ENCODE measurements around the gene NRXN3.

The NRXN3 gene

DNA sequence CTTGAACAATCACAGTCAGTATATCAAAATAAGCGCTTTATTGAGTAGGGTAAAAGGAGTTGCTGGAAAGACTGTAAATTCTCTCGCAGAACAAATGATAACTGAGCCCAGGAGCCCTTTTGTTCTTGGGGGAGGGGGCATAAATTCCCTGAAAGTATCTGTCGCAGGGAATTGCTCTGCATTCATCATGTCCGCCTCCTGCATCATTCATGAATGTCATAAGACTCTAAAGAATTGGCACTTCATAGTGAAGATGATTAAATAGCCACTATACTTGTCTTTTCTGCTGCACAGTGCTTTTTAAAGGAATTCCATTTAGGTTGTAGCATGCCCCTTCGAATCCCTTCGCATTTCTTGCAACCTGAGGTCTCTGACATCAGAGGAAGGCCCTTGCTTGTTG, 1278.8 kb downstream of the NRXN3 start:
- DNase-seq (ENCODE audit: low spot score in 2 of 2): no peak
- Histone ChIP-seq H3K36me3 (replicated peaks) (no peaks in the 10 kb centered on the region), H3K27me3 (ENCODE audit: low read depth) (no peaks in the 10 kb centered on the region), H3K4me1 (no peaks in the 10 kb centered on the region), H3K9me3 (no peaks in the 10 kb centered on the region), H3K4me3 (no peak overlapping the region)
- in situ Hi-C loops (cut with MboI; ENCODE audit: low sequenced_read_pairs): no loop called here

DNA sequence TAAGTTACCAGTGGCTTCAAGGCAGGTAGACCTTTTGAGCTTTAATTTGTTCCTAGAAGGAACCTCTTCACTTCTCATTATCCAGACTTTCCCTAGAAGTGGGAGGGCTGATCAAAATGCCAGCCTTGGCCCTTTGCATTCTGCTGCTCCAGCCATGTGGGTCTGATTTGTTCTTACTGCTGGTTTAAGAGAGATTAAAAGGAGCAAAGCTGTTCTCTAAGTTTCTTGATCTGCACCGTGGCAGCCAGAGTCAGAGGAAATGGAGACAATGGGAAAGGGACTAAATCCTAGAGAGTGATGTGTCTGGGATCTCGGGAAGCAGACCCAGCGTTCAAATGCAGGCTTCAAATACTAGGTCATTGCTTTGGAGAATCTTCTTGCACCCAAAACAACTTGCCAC, 1281.4 kb downstream of the NRXN3 start:
- in situ Hi-C loops (cut with MboI; ENCODE audit: low sequenced_read_pairs): no loop called here
- Histone ChIP-seq H3K27me3 (ENCODE audit: low read depth) (no peaks in the 10 kb centered on the region), H3K36me3 (replicated peaks) (no peaks in the 10 kb centered on the region), H3K9me3 (no peaks in the 10 kb centered on the region), H3K4me1 (no peaks in the 10 kb centered on the region), H3K4me3 (no peak overlapping the region)
- DNase-seq (ENCODE audit: low spot score in 2 of 2): no peak

DNA sequence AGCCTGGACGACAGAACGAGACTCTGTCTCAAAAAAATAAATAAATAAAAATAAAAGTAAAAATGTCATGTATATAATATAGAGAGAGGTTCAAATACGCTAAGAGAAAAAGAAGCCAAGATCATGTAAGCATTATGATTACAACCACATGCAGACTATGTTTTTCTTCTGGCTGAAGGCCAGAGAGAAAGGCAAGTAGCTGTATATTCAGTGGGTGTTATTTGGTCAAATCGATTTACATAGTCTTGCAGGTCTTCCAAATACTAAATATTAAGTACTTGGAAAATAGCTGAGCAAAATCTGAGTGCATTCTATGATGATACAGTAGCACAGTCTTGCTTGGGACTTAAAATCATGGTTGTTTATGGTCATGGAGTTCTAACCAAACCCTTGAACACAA, 1283.1 kb downstream of the NRXN3 start:
- in situ Hi-C loops (cut with MboI; ENCODE audit: low sequenced_read_pairs): no loop called here

DNA sequence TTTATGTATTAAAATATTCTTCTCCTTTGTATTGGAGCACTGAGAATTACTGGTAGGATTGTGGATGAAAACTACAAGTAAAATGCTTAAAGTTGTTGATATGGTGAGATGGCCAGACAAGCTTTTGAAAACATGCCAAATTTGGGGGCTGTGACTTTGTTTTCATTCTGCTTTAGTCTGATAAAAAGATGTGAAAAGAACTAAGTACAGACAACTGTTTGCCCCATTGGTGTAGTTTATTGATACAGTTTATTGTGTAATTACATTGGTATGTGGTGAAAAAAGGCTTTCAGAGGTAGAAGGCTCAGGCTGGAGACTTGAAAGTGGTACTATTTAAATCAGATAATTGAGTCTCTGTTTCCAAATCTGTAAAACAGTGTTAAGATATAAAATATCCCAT, 1294.3 kb downstream of the NRXN3 start:
- Histone ChIP-seq H3K36me3 (replicated peaks) (no peaks in the 10 kb centered on the region), H3K27me3 (ENCODE audit: low read depth) (no peaks in the 10 kb centered on the region), H3K9me3 (no peaks in the 10 kb centered on the region), H3K4me3 (no peak overlapping the region), H3K4me1 (no peaks in the 10 kb centered on the region)
- DNase-seq (ENCODE audit: low spot score in 2 of 2): no peak
- in situ Hi-C loops (cut with MboI; ENCODE audit: low sequenced_read_pairs): no loop called here

More for the DNA sequence above, 1283.1 kb downstream of the NRXN3 start:
- H3K36me3 ChIP-seq (replicated peaks): no peaks in the 10 kb centered on the region
- no peak for DNase-seq (ENCODE audit: low spot score in 2 of 2)
- H3K27me3 ChIP-seq (ENCODE audit: low read depth): no peaks in the 10 kb centered on the region
- H3K9me3 ChIP-seq: no peaks in the 10 kb centered on the region
- H3K4me1 ChIP-seq: no peaks in the 10 kb centered on the region
- no peak overlapping the region for H3K4me3 ChIP-seq

DNA sequence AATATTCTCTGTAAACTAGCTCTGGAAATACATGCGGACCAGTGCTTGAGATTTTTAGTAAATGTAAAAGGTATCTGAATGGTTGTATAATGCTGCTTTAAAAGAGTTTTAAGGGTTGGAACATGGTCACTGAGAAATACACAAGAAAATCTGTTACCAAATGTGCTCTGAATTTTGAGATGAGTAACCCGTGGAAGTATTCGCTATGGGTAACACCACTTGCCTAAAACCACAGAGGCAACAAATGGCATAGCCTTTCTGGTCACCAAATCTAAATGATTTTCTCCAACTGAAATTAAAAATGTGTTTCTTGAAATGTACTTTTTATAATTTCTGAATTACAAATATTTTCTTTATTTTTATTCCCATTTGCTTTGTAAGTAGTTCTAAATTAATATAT, 1295.5 kb downstream of the NRXN3 start:
- in situ Hi-C loops (cut with MboI; ENCODE audit: low sequenced_read_pairs): no loop called here
- H3K9me3 ChIP-seq: no peaks in the 10 kb centered on the region
- no peak for DNase-seq (ENCODE audit: low spot score in 2 of 2)

DNA sequence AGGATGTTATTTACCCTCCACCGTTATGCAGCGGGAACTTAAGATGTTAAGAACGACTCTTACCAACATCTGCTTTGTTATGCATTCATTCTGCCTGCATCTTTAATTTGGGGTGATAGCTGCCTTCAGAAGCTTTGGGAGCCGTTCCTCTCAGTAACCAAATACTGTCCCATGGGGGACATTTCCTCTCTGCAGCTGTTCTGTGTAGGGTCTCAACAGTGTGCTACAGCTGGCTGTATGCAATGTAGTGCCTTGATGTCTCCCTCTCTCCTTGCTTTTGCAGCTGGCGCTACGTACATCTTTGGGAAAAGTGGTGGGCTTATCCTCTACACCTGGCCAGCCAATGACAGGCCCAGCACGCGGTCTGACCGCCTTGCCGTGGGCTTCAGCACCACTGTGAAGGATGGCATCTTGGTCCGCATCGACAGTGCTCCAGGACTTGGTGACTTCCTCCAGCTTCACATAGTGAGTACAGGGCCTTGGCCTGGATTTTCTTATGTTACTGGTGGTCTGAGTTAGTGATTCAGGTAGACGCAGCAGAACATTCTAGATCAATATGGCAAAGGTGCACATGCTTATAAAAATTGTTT, 1296.9 kb downstream of the NRXN3 start:
- no peaks in the 10 kb centered on the region for H3K27me3 ChIP-seq (ENCODE audit: low read depth)
- H3K4me1 ChIP-seq: no peaks in the 10 kb centered on the region
- H3K36me3 ChIP-seq (replicated peaks): no peaks in the 10 kb centered on the region
- no peaks in the 10 kb centered on the region for H3K9me3 ChIP-seq
- in situ Hi-C loops (cut with MboI; ENCODE audit: low sequenced_read_pairs): no loop called here
- DNase-seq (ENCODE audit: low spot score in 2 of 2): no peak
- H3K4me3 ChIP-seq: no peak overlapping the region

More for the DNA sequence above, 1295.5 kb downstream of the NRXN3 start:
- H3K27me3 ChIP-seq (ENCODE audit: low read depth): no peaks in the 10 kb centered on the region
- H3K4me1 ChIP-seq: no peaks in the 10 kb centered on the region
- no peak overlapping the region for H3K4me3 ChIP-seq
- H3K36me3 ChIP-seq (replicated peaks): no peaks in the 10 kb centered on the region

DNA sequence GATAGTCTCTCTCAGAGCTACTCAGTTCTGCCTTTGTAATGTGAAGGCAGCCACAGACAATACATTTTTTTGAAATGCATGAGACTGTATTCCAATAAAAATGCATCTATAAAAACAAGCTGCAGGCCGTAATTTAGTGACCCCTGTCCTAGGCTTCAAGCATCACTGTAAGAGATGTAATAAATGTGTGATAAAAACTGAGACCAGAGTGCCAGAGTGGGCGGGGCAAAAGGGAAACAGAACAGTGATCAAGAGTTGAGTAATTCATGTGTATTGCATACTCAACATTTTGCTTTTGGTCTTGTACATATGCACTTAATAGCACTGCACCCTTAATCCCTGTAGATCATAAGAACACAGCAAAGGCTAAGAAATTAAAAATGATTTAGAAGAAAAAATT, 1297.7 kb downstream of the NRXN3 start:
- in situ Hi-C loops (cut with MboI; ENCODE audit: low sequenced_read_pairs): no loop called here
- Histone ChIP-seq H3K36me3 (replicated peaks) (no peaks in the 10 kb centered on the region), H3K4me3 (no peak overlapping the region), H3K9me3 (no peaks in the 10 kb centered on the region), H3K27me3 (ENCODE audit: low read depth) (no peaks in the 10 kb centered on the region), H3K4me1 (no peaks in the 10 kb centered on the region)
- DNase-seq (ENCODE audit: low spot score in 2 of 2): no peak

DNA sequence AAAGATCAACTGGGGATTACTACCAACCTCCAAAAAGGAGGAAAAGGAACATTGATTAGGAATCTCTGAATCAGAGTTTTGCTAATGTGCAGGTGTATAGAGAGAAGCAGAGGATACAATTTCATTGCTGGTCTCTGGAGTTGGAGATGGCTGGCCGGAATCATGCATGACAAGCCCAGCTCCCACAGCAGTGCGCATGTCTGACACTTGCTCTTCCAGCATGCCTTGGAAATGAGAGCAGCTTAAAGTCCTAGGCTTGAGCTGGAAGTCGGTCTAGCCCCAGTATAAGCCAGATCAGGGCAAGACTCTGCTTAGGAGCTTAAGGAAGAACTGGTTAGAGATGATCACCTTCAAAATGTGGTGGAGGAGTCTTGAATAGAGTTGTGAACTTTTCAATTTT, 1298.3 kb downstream of the NRXN3 start:
- no peak for DNase-seq (ENCODE audit: low spot score in 2 of 2)
- H3K4me3 ChIP-seq: no peak overlapping the region
- in situ Hi-C loops (cut with MboI; ENCODE audit: low sequenced_read_pairs): no loop called here

DNA sequence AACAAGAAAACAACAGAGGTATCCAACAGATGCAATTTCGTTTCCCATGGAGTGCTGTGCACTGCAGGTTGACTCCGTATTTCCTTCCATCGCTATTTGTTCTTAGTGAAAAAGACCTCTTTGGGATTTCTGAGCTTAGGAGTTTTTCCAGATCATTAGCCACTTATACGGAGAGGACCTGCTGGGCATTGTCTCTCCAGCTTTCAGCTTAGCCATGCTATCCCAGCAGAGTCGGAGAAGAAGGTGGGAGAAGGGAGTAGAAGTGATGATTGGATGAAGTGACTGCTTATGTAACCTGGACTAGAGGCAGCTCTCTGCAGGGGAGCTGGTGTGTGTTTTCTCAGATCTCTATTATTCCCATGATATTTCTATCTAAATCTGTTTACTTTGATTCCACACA, 1303.5 kb downstream of the NRXN3 start:
- in situ Hi-C loops (cut with MboI; ENCODE audit: low sequenced_read_pairs): no loop called here
- no peaks in the 10 kb centered on the region for H3K36me3 ChIP-seq (replicated peaks)
- no peak overlapping the region for H3K4me3 ChIP-seq
- DNase-seq (ENCODE audit: low spot score in 2 of 2): no peak
- no peaks in the 10 kb centered on the region for H3K9me3 ChIP-seq
- no peaks in the 10 kb centered on the region for H3K4me1 ChIP-seq
- H3K27me3 ChIP-seq (ENCODE audit: low read depth): no peaks in the 10 kb centered on the region

More for the DNA sequence above, 1298.3 kb downstream of the NRXN3 start:
- H3K4me1 ChIP-seq: no peaks in the 10 kb centered on the region
- no peaks in the 10 kb centered on the region for H3K36me3 ChIP-seq (replicated peaks)
- H3K9me3 ChIP-seq: no peaks in the 10 kb centered on the region
- no peaks in the 10 kb centered on the region for H3K27me3 ChIP-seq (ENCODE audit: low read depth)

DNA sequence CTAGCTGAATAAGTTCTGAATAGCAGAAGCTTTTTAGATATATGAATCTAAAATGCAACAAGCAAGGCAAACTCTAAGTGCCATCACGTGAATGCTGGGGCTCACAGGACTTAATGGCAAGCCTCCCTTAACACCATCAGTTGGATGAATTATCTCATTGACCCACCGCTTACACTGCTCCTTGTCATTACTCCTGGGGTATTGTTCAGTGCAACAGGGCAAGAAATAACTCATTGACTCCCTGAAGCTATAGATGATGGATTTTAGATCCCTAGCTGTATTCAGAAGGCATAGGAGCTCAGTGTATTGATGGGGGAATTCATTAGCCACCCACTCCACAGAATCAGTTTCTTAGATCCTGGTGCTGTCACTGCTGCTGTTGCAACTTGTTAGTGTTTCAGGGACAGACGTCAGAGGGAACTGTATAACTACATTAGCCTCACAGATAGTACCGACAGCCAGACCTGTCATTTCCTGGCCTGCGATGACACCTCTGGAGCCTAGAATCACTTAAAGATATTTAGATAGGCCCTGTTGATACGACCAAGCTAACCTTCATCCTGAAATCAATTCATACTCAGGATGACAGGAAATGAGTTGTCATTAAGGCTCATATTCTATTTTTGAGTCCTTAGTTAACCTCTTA, 1305.8 kb downstream of the NRXN3 start:
- H3K4me1 ChIP-seq: no peaks in the 10 kb centered on the region
- DNase-seq (ENCODE audit: low spot score in 2 of 2): no peak
- H3K9me3 ChIP-seq: no peaks in the 10 kb centered on the region
- no peaks in the 10 kb centered on the region for H3K27me3 ChIP-seq (ENCODE audit: low read depth)
- no peaks in the 10 kb centered on the region for H3K36me3 ChIP-seq (replicated peaks)
- H3K4me3 ChIP-seq: no peak overlapping the region
- in situ Hi-C loops (cut with MboI; ENCODE audit: low sequenced_read_pairs): no loop called here

DNA sequence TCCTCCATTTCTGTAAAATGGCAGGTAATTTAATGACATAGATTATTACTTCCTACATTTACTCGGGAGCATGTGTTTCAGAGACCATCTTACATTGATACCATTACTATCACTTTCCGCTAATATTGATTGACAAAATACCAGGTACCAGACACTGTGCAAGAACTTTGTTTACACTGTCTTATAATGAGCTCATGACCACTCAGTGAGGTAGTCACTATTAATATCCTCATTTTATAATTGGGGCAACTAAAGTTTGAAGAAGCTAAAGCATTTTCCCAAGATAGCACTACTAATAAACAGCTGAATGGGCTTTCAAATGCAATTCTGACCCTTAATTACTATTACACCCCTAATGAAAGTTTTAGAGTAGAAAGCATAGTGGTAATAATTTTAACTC, 1306.4 kb downstream of the NRXN3 start:
- no peaks in the 10 kb centered on the region for H3K27me3 ChIP-seq (ENCODE audit: low read depth)
- in situ Hi-C loops (cut with MboI; ENCODE audit: low sequenced_read_pairs): no loop called here
- no peak overlapping the region for H3K4me3 ChIP-seq
- no peaks in the 10 kb centered on the region for H3K4me1 ChIP-seq
- H3K36me3 ChIP-seq (replicated peaks): no peaks in the 10 kb centered on the region
- no peaks in the 10 kb centered on the region for H3K9me3 ChIP-seq
- no peak for DNase-seq (ENCODE audit: low spot score in 2 of 2)

DNA sequence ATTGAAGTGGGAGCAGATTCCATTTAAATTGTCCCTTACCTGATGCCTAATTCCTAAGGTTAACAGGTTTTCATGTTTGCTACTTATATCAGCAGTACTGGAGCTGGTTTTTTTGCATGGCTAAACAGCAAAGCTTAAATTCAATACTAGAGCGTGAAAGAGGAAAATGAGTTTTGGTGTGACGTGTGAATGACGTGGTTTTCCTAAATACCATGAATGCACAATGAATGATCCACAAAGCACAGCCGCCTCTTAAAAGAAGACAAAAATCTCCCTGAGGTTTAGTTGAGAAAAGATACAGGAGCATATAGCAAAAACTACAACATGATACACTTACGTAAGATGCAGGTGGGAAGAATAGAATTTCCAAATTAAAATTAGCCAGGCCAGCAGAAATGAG, 1310.0 kb downstream of the NRXN3 start:
- Histone ChIP-seq H3K4me3 (no peak overlapping the region), H3K9me3 (no peaks in the 10 kb centered on the region), H3K4me1 (no peaks in the 10 kb centered on the region), H3K36me3 (replicated peaks) (no peaks in the 10 kb centered on the region), H3K27me3 (ENCODE audit: low read depth) (no peaks in the 10 kb centered on the region)
- no peak for DNase-seq (ENCODE audit: low spot score in 2 of 2)
- in situ Hi-C loops (cut with MboI; ENCODE audit: low sequenced_read_pairs): no loop called here

DNA sequence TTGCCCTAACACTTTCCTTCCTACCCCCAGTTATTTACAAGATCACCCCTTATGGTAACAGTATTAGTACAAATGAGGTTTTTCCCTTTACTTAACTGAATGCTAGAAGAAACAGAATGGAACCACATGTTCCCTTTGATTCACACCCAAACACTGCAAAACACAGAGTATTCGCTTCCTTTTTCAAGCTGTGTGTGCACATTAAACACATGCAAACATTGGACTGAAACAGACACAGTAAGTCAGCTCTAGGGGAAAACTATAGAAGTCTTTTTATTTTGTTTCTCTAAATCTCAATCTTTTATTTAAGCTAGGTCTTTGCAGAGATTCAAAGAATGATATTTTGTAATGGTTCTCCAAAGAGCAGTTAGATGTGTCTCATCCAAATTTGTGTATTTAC, 1312.7 kb downstream of the NRXN3 start:
- DNase-seq (ENCODE audit: low spot score in 2 of 2): no peak
- H3K4me1 ChIP-seq: no peaks in the 10 kb centered on the region
- no peaks in the 10 kb centered on the region for H3K9me3 ChIP-seq
- H3K4me3 ChIP-seq: no peak overlapping the region
- in situ Hi-C loops (cut with MboI; ENCODE audit: low sequenced_read_pairs): no loop called here
- no peaks in the 10 kb centered on the region for H3K27me3 ChIP-seq (ENCODE audit: low read depth)
- no peaks in the 10 kb centered on the region for H3K36me3 ChIP-seq (replicated peaks)

DNA sequence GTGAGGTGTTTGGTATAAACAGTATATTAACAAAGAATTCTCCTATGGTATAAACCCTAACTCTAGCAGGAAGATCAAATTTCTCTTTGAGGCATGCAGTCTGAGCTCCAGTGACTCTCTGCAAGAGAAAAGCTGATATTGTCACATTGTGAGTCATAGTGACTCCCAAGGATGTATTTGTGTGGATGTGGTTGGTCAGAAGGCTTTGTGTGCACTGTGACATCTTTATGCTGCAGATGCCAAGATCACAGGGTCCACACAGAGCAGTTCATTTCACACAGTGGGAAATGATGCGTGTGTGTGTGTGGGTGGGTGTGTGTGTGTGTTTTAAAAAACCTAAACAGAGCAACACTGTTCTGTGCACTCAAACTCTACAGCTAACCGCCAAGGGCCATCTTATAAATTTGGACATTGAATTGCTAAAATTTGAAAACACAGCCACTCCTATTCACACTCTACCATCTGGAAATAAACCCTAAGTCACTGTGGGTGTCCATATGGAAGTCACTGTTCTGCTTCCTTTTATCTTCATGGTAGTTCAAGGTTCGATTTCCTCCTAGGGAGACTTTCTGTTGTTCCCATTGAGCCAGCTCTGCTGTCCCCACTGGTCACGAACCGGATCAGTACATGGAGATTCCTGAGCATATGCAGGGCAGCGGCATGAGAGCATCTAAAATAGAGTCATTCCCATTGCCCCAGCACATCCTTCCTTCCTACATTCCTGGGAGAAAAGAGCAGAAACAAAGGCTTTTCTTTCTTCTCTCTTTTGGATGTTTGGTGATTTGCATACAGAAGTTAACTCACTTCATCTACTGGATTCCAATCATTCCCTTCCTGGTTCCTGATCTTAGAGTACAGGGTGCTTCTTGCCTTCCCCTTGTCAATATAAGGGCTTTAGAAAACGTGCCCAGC, 1313.6 kb downstream of the NRXN3 start:
- no peak for DNase-seq (ENCODE audit: low spot score in 2 of 2)
- H3K4me1 ChIP-seq: no peaks in the 10 kb centered on the region
- no peaks in the 10 kb centered on the region for H3K9me3 ChIP-seq
- H3K4me3 ChIP-seq: no peak overlapping the region
- no peaks in the 10 kb centered on the region for H3K36me3 ChIP-seq (replicated peaks)
- H3K27me3 ChIP-seq (ENCODE audit: low read depth): no peaks in the 10 kb centered on the region
- in situ Hi-C loops (cut with MboI; ENCODE audit: low sequenced_read_pairs): no loop called here
